PC-9 (cell line): Measurements from ENCODE around the gene DGKG.

Experiments used
- CTCF ChIP-seq: fragments of 200-600 bp; sonication (generic); conservative IDR thresholded peaks from 2 replicates; pipeline ENCODE4 v1.6.1; 2017; ENCODE audit warnings: mixed run types, antibody characterized with exemption, mild to moderate bottlenecking, moderate library complexity
- EZH2 ChIP-seq: fragments of 200-600 bp; sonication (generic); IDR thresholded peaks from 2 replicates; pipeline ENCODE4 v1.8.0; 2017; ENCODE audit warnings: antibody characterized with exemption, low read depth

GRCh38 chr3:186362988-186363387 is 954 bp upstream of the DGKG start:
- TF ChIP-seq EZH2 (no peak), CTCF (no peak)
